OCI-M1 (cell line): ENCODE measurements around the gene MARK3.

Source experiments
- DNase-seq: peaks from one replicate; lab custom pipeline; 2025; lab: John Stamatoyannopoulos, UW

The MARK3 gene

DNA sequence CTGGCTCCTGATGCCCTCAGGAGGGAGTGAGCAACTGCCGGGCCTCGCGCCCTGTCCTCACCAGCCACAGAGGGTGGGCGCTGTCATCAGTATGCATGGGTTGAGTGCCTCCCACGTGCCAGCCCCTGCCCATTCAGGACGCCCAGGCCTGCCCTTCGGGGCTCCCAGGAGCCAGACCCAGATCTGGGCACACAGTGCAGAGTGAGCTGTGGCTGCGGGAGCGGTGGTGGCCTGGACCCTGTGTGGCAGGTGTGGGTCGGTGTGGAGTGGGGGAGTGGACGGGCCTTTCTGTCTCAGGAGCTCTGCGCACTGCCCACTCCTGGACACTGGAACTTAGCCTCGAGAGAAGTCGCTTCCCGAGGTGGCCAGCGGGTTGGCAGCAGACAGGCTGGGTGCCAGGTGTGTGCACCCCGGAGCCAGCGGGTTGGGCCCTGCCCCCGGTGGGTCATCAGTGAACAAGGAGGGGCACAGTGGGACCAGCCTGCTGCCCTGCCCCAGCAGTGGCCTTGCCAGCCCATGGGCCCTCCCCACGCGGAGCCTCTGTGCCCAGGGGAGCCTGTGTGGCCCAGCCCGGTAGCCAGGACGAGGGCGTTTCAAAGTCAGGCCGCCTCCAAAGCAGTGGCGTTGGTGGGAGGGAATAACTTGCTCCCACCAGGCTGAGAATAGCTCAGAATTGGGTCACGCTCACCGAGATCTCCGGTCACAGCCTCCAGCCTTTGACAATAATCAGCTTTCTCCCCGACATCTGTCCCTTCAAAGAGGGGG, 153.3 kb downstream of the MARK3 start:
- DNase-seq: no peak

DNA sequence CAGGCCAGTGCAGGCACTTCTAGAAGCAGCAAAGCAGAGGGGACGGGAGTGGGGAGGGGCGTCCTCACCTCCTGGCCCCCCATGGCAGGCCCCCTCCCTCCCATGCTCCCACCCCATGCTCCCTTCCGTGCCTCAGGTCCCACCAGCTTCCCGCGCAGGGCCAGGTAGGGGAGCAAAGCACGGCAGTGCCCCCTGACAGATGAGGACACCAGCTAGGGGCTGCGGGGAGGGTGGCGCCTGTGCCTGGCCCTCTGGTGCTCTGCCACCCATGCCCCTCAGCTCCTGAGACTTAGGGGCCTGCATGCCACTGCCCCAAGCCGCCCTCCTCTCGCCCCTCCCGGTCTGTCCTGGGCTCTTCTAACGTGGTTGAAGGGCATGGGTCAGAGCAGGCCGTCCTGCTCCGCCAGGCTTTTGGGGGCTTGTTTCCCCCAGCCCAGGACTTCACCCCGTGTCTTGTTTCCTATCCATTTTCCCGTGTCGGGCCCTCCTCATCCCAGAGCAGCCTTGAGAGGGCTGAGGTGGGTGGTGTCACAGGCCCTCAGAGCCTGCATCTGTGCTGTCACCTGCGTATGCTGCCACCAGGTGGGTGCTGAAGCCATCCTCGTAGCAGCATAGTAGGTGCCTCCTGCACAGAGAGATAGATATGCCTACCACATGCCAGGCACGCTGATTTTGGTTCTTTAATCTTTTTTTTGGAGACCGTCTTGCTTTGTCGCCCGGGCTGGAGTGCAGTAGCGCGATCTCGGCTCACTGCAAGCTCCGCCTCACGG, 154.0 kb downstream of the MARK3 start:
- DNase-seq: no peak

DNA sequence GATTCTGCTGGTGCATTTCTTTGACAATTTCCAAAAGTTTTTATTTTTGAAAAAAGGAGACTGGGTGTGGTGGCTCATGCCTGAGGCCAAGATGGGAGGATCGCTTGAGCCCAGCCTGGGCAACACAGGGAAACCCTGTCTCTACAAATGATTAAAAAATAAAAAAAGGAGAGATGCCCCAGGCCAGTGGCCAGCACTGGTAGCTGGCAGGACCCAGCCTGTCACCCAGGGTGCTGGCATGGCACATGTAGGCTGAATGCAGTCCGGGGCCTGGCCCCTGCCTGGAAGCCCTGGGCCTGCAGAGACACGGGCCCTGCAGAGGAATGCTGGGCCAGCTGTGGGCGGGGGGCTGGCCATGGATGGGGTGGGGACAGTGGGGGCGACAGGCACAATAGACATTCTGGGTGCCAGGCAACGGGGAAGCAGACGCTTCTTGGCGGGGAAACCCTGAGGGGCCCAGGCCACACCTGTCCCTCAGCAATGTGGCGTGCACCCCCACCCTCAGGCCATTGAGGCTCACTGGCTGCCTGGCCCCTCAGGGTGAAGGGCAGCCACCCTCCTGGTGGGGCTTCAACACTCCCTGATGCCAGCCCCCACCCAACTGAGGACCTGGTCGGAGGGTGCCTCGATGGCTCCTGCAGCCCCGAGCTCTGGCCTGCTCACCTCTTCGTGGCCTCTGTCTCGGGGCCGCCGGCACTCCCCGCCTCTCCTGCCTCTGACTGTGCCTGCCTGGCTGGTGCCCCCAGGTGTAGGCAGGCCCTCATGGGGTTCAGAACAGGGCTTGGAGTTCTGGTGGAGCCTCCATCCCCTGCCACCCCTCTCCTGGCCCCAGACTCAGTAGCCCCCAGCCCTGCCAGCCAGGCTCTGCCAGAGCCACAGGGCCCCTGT, 155.8 kb downstream of the MARK3 start:
- no peak for DNase-seq

DNA sequence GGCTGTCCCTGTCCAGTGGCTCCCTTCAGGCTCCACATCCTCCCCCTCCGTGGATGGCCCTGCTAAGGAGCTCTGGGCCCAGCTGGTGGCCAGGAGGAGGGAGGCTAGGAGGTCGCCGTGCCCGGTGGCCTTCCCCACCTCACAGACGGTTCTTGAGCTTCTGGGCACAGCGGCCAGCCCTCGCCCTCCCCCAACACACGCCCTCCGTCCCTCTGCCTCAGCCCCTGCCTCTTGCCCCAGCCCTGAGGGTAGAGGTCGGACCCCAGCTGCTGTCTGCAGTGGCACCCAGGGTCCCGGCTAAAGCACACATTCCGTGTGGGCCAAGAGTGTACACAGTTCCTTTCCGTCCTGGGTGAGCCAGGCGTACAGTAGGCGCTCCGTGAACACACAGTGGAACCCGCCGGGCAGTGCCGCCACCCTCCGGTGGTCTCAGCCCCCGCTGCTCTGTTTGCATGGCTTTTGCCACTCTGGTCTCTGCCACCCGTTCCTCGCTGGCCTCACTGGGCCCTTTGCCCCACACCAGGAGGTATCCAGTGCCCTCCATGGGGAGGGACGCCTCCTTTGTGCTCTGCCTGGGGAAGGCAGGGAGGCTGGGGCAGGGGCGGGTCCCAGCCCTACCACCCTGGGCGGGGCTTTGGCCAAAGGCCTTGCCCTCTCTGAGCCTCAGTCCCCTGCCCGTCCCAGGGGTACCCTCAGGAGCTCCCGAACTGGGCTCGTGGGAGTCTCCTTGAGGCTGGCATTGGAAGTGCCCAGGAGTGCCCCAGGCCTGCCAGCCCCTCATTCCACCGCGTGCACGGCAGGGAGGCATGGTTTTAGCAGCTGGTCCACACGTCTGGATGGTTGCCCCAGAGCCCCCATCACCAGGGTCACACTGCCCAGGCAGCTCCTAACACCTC, 156.7 kb downstream of the MARK3 start:
- DNase-seq: no peak

DNA sequence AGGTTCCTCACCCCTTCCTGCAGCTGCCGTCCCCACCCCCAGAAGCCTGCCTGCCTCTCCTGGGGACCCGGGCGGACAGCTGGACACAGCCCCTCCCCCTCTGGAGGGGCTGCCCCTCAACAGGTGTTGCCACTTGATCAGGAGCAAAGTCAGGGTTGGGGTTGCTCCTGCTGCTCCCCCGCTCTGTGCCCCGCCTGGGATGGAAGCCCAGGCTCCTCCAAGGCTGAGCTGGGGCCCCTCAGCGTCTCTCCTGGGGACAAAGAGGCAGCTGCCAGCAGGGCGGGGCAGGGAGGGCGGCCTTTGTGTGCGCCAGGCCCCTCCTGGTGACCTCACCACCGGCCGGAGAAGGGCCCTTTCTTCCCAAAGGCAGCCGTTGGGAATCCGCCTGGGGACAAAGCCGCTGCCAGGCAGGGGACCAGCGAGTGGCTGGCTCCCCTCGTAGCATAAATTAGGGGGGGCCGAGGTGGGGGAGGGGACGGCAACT, 157.4 kb downstream of the MARK3 start:
- DNase-seq: no peak

DNA sequence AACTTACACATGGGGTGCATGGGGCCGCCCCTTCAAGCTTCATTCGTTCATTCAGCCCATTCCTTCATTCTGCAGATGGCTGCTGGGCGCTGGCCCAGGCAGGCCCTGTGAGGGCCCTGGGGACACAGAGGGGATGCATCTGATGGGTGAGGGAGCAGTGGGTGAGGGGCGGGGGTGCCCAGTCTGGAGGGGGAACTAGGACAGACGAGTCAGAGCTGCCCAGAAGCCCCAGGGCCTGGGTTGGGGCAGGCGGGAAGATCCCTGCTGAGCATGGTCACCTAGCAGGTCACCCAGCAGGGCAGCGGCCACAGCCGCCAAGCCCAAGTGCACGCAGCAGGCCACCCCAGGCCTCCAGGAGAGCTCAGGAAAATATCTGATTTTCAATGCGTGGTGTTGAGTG, 157.9 kb downstream of the MARK3 start:
- DNase-seq: no peak

DNA sequence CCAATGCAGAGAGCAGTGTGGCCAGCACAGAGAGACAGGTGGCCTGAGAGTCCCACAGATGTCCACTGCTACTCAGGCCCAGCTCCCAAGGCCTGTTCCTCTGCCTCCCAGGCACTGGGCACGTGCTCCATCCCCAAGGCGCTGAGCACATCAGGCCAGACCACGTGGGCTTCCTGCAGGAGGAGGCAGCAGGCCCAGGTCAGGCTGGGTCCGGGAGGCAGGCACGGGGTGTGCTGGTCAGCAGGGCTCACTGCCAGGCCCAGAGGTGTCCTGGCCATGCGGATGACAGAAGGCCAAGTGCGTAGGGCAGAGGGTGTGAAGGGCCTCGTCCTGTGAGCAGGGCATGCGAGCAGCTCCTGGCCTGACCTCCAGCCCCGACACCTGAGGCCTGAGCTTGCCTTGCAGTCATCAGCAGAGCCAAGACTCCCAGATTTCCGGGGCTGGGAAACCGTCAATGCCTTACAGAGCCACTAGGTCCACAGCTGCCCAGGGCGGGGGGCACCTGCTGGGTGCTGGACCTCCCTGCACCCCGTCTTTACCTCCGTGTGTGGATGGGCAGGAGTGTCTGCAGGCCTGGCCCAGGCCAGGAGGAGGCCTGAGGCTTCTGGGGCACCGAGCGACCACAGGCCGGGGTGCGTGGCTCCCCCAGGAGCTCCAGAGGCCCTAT, 158.6 kb downstream of the MARK3 start:
- no peak for DNase-seq

DNA sequence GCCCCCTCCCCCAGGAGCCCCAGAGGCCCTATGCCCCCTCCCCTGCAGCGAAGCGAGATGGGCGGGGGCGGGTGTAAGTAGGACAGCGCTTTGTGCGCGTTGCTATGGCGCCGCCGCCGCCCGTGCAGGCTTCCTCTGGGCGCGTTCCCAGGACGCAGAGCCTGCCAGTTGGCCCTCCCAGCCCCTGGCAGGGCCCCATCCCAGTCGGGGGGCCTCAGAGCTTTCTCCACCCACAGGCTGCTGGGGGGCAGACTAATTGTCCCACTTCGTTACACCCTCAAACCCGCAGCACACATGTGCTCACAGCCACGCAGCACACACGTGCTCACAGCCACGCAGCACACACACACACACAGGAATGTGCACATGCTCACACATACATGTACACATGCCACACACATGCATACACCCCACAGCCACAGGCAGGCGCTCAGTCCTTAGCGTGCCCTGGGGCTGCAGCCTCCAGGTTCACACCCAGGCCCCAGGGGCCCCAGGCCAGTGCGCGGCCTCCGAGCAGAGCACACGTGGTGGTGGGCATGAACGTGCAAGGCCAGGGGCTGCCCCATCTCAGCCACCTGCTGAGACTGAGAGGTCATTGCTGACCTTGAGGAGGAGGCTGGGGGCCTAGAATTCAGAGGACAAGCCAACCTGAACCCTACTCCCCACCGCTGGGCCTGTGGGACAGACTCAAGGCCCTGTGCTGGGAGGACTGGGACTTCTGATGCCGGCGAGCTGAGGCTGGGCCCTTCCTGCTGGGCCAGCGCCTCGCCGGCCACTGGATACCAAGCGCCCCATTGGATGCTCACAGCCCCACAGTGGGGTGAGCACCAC, 159.4 kb downstream of the MARK3 start:
- DNase-seq: no peak

DNA sequence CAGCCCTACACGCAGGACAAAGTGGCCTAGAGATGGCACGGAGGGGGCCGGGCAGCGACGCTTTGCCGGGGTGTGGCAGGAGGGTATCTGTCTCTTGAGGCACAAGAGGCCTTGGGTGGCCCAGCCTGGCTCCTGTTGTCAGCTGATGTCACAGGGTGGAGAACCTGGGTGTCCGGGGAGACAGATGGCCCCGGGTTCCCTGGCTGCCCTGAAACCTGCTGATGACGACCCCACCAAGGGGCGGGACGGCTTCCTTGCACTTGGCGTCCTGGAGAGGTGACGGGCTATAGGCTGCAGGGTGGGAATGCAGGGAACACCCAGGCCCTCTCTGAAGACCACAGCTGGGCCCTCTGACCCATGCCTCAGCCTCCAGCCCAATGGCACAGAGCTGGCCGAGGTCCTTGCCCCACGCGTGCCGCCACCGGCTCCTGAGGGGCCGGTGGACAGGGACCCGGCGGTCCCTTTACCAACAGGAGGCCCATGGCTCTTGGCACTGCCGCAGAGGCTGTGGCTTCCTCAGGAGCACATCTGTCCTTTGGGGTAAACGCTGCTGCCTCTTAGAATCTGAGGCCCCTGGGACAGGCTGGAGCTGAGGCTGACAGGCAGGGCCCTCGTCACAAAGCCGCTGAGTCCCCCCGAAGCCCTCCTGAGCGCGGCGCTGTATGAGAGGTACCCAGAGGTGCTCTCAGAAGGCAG, 160.2 kb downstream of the MARK3 start:
- DNase-seq: no peak

DNA sequence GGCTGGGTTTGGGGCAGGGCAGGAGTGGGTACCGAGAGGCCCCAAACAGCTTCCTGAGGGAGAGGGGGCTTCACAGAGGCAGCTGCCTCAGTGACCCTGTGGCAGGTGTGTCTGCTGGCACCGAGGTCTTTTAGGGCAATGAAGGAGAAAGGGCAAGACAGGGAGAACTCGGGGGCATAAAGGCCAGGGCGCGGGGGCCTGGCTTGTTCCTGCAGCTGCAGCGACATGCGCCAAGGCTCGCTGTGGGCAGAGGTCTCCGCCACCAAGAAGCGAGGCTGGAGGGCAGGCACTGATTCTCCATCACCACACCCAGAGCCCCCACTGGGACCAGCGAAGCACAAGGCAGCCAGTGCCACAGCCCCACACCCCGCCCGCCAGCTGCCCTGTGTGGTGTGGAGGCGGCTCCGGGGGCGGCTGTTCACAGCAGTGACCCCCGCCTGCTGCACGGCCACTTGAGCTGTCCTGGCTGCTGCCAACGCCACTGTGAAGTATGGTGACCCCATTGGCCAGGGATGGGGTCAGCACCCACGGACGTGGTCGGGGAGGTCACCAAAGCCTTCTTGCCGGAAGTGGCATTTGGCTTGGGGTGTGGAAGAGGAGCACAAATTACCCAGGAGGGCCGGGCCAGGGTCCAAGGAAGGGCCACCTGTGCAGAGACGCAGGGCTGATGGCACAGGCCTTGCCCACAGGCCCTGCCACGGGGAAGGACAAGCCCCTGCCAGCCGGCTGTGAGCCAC, 160.9 kb downstream of the MARK3 start:
- no peak for DNase-seq

DNA sequence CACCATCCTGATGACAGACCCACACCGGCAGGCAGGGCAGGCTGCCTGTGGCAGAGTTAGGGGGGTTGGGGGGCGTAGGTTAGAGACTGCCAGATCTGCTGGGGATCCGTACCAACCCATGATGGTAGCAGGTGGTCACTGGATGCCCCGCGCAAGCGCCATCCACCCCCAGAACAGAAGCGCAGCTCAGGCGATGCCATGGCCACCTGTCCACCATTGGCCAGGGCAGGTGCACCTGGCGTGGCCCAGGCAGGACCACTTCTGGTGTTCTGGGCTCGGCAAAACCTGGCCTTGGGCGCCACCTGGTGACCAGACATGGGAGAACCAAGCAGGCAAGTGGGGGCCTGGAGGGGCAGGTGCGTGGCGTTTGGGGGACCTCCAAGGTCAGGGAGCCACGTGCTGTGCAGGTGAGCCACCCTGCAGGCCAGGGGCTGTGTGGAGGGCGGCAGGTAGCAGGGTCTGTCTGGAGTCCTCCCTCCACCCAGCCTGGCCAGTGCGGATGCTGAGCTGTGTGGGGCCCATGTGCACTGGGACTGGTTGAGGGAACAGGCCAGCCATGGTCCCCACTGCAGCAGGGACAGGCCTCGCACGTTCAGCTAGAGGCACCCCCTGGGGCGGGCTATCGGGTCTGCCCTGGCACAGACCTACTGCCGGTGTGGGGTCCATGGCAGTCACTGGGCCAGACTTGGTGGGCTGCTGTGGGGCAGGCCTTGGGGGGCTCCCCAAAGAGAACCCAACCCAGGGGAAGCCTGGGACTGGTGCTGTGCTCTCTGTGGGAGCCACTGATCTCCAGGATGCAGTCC, 161.6 kb downstream of the MARK3 start:
- peak; percentile 56 for DNase-seq

DNA sequence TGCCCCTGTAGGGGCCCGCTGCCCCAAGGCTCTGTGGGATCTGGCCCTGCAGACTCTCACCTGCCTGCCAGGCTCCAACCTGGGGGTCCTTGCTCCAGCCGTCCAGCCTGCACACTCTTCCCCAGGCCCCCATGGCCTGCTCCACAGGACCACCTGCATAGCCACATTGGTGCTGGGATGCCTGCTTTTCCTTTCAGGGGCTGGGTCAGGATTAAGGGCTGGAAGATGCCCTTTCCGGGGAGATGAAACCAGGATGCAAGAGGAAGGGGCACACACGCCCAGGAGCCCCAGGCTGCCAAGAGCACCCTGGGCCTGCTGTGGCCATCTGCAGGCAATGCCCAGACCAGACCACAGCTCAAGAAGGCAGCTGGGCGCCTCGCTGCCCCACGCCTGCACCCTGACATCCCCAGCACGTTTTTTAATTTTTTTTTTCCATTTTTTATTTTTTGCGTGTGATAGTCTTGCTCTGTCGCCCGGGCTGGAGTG, 162.3 kb downstream of the MARK3 start:
- no peak for DNase-seq

DNA sequence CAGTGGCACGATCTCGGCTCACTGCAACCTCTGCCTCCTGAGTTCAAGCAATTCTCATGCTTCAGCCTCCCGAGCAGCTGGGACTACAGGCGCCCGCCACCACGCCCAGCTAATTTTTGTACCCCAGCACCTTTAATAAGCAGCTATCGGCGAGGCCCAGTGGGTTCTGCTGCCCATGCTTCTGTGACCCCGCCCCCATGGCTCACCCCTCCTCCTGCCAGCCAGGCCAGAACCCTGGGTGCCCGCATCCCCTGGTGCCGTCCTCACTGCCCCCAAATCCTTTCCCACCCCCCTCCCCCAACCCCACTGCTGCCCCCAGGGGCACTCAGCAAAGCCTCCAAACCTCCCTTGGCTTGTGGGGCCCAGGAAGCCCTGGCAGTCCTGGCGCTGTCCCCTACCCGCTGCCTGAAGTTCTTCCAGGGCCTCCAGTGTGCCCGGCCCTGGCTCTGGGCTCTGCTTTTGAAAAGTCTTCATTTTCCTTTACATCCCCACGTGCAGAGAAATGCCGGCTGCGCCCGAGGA, 162.8 kb downstream of the MARK3 start:
- no peak for DNase-seq

DNA sequence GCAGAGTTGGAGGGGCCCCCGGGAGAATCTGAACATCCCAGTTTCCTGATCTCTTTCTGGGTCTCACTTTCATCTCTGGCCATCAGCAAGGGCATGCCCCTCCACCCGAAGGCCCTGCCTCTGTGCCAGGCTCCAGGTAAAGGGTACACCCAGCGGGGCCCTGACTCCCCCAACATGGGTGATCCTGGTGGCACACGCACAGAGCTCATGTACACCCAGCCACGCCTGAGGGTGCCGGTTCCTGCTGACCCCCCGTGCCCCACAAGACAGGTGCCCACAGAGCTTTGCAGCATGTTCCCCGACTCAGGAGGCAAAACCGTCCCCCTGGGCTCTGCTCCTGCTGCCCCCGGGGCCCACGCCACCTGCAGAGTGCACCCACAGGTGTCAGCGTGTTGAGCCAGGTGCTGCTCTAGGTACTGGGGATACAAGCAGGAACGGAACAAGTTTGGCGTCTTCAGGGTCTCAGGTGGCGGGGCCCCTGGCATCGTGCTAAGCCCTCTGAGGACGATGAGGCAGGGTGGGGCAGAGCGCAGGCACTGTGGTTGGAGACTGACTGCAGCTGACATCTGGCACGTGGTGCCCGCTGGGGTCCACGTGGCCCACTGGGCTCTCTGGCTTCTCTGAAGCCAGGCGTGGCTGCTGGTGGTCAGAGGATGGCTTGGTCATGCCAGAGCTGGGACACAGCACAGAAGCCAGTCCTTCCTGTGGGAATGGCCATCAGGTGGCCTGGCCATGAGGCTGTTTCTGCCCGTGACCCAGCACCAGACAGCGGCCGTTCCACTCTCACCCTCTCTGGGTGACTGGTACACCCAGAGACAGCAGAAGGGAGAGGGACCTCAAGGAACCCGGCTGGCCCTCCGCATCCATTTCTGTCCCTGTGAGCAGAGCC, 163.5 kb downstream of the MARK3 start:
- no peak for DNase-seq

DNA sequence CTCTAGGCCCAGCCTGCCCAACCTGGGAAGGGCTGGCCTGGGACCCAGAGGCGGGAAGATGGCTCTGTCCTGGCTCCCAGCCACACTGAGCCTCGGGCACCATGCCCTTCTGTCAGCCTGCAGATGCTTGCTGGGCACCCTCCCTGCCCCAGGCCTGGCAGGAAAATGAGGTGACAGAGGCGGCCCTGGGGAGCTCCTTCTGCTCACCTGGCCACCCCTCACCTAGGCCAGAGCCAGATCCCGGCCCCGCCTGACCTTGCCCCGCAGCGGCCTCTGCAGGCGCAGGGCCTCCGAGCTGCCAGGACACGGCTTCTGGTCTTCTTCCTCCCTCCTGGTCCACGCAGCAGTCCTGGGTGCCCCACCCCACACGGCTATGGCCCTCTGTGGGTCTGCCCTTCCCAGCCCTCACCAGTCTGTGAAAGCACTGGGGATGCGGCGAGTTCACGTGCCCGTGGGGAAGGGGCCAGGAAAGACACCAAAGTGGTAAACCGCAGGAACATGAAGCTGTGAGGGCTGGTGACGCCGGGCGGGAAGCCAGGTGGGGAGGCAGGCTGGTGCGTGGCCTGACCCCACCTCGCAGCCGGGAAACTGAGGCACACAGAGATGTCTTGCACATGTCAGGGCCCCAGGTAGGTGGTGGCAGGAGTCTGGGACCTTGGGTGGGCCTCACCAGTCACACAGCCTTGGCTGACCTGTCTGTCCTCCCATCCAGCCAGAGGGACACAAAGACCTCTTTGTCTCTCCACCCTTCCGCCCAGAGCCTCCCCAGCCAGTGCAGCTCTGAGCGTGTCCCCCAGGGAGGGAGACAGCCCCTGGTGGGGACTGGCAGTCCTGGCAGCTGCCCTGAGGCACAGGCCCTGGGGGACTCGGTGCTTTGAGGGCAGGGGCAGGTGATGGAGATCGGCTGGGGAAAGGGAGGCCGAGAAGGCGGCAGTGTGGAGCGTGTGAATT, 164.4 kb downstream of the MARK3 start:
- no peak for DNase-seq
